Progenitor cell of endocrine pancreas (in vitro differentiated cells): ENCODE data around the gene NDRG4. TPM values are rescaled to one million over a fixed set of nuclear protein-coding genes. Genes with fewer than 3 reads are reported as not detected.

Experiments used
- DNase-seq: peaks from one replicate; pipeline ENCODE4 v3.0.0; 2021; ENCODE audit warnings: low spot score; ENCODE audit not compliant: unreplicated experiment
- H3K27ac Mint-ChIP-seq: 2 replicates; pipeline ENCODE4 v1.8.0; 2021; ENCODE audit warnings: mild to moderate bottlenecking, moderate library complexity, mixed read lengths
- H3K27me3 Mint-ChIP-seq: 2 replicates; pipeline ENCODE4 v1.8.0; 2021; ENCODE audit warnings: mixed read lengths
- H3K36me3 Mint-ChIP-seq: 2 replicates; pipeline ENCODE4 v1.8.0; 2022; ENCODE audit warnings: mixed read lengths; ENCODE audit not compliant: insufficient read depth
- H3K4me1 Mint-ChIP-seq: 2 replicates; pipeline ENCODE4 v1.8.0; 2021; ENCODE audit warnings: low read depth, mixed read lengths
- H3K4me3 Mint-ChIP-seq: 2 replicates; pipeline ENCODE4 v1.8.0; 2021; ENCODE audit warnings: low read depth, mild to moderate bottlenecking, moderate library complexity, mixed read lengths
- H3K9me3 Mint-ChIP-seq: 2 replicates; pipeline ENCODE4 v1.8.0; 2021; ENCODE audit warnings: low read depth, mixed read lengths
- CTCF ChIP-seq: fragments of 200-600 bp; sonication (generic); IDR thresholded peaks from one replicate; pipeline ENCODE4 v1.5.0; 2021; ENCODE audit warnings: antibody characterized with exemption, mild to moderate bottlenecking; ENCODE audit not compliant: unreplicated experiment
- long read RNA-seq: library from polyadenylated mRNA; unstranded; transcript quantifications from one replicate; pipeline ENCODE4 v2.0.0, GENCODE V29; 2020
- total RNA-seq: library from RNA; stranded (reverse); gene quantifications from 2 replicates; pipeline ENCODE4 v1.2.1, GENCODE V29; 2021

The NDRG4 gene
- 25.7 and 37.5 TPM in 2 replicates for total RNA-seq
- long read RNA-seq, transcript NDRG4-236 (14 exons, 3,265 nt) = major isoform, 11 of 30 reads
- long read RNA-seq, transcript NDRG4-202 (15 exons, 1,375 nt) = minor isoform, 6 of 30 reads
- long read RNA-seq, partial matches to known transcripts = 2 of 30 reads
- long read RNA-seq, other reads (novel, unspliced or antisense) = 4 of 30 reads

- peaks cover 6% of the 10 kb centered on the region for H3K4me1 Mint-ChIP-seq
- no peak for DNase-seq
- no peak within 1 kb of the TSS for H3K27ac Mint-ChIP-seq
Observed at GRCh38 chr16:58499615-58500351, at the start of gene NDRG4. NDRG4 (plus strand) TSS chr16:58500143; CDS start chr16:58500249, 106 bp downstream.

GRCh38 chr16:58450590-58450989 is 49.4 kb upstream of the NDRG4 start:
- peaks cover 4% of the 10 kb centered on the region for H3K4me1 Mint-ChIP-seq
- no peak overlapping the region for H3K27ac Mint-ChIP-seq
- no peak for TF ChIP-seq CTCF
- H3K9me3 Mint-ChIP-seq = no peaks in the 10 kb centered on the region
- H3K27me3 Mint-ChIP-seq = peaks cover 5% of the 10 kb centered on the region
- no peak for DNase-seq
- no peak overlapping the region for H3K4me3 Mint-ChIP-seq
- H3K36me3 Mint-ChIP-seq = no peaks in the 10 kb centered on the region

More at GRCh38 chr16:58499615-58500351, at the start of gene NDRG4:
- Mint-ChIP-seq H3K36me3 (no peaks in the 10 kb centered on the region), H3K9me3 (no peaks in the 10 kb centered on the region), H3K4me3 (peak within 1 kb of the TSS; percentile 84), H3K27me3 (no peaks in the 10 kb centered on the region)
- no peak for TF ChIP-seq CTCF

- Mint-ChIP-seq H3K36me3 (no peaks in the 10 kb centered on the region), H3K4me3 (no peak overlapping the region)
Observed at GRCh38 chr16:58451265-58451689, 48.7 kb upstream of the NDRG4 start.

GRCh38 chr16:58451945-58452401 is 48.0 kb upstream of the NDRG4 start:
- Mint-ChIP-seq H3K4me3 (no peak overlapping the region), H3K9me3 (no peaks in the 10 kb centered on the region), H3K36me3 (no peaks in the 10 kb centered on the region), H3K27ac (no peak overlapping the region), H3K4me1 (peaks cover 8% of the 10 kb centered on the region), H3K27me3 (peaks cover 5% of the 10 kb centered on the region)
- no peak for DNase-seq
- TF ChIP-seq CTCF = no peak

More at GRCh38 chr16:58451265-58451689, 48.7 kb upstream of the NDRG4 start:
- no peak for DNase-seq
- no peaks in the 10 kb centered on the region for H3K9me3 Mint-ChIP-seq
- peaks cover 5% of the 10 kb centered on the region for H3K4me1 Mint-ChIP-seq
- H3K27me3 Mint-ChIP-seq = peaks cover 5% of the 10 kb centered on the region
- TF ChIP-seq CTCF = no peak
- H3K27ac Mint-ChIP-seq = no peak overlapping the region

GRCh38 chr16:58452640-58453039 is 47.3 kb upstream of the NDRG4 start:
- H3K4me1 Mint-ChIP-seq = peaks cover 8% of the 10 kb centered on the region
- H3K36me3 Mint-ChIP-seq = no peaks in the 10 kb centered on the region
- no peaks in the 10 kb centered on the region for H3K9me3 Mint-ChIP-seq
- DNase-seq = no peak
- no peak overlapping the region for H3K27ac Mint-ChIP-seq
- H3K4me3 Mint-ChIP-seq = no peak overlapping the region
- H3K27me3 Mint-ChIP-seq = peaks cover 5% of the 10 kb centered on the region
- TF ChIP-seq CTCF = no peak
